Sciatic nerve (tissue), 2 donors: Measurements from ENCODE around the gene CD177. TPM values are rescaled to one million over a fixed set of nuclear protein-coding genes. Genes with fewer than 3 reads are reported as not detected.
"Not testable (repeated sequence)": the region's sequence is repeated elsewhere in the genome, so short reads cannot be mapped to it uniquely, and the experiment has no call there.

Experiments
- ATAC-seq: fragments of 200-7000 bp; cut with Tn5 transposase; one replicate; pipeline ENCODE4 v1.9.1; 2020; ENCODE audit warnings: mild to moderate bottlenecking, moderate library complexity
- DNase-seq: peaks from one replicate; pipeline ENCODE4 v3.0.0-alpha.2; 2020; ENCODE audit warnings: low spot score
- intact Hi-C: fragments of 100-400 bp; cut with DNase I; formaldehyde crosslinking; loops from one replicate; pipeline ENCODE4 v1.14.2; 2022
- total RNA-seq: library from RNA; stranded (reverse); fragmentation: NEBNext Ultra II Directional; extraction: Animal tissue kit (Norgen Biotek cat#: 25700); gene quantifications from one replicate; pipeline ENCODE4 v1.2.1, GENCODE V29; 2021
- donor health status: DM: no; HTN: no; CAD: no.
- donor health status: DM: no; HTN: no; CAD: no.

CD177 gene
- 19.3 TPM for total RNA-seq

GRCh38 chr19:43353606-43354304, at the start of gene CD177:
CD177 (plus strand) TSS chr19:43353686; CDS start chr19:43353715, 29 bp downstream.
- DNase-seq (no peak), ATAC-seq (peak; percentile 17)
- intact Hi-C loops: no loop called here

GRCh38 chr19:43305642-43306041, 47.8 kb upstream of the CD177 start:
- intact Hi-C loops: no loop called here
- ATAC-seq (no peak), DNase-seq (no peak)

GRCh38 chr19:43306097-43306496, 47.4 kb upstream of the CD177 start:
- intact Hi-C loops: no loop called here
- DNase-seq (no peak), ATAC-seq (no peak)

GRCh38 chr19:43308244-43308815, 45.2 kb upstream of the CD177 start:
- DNase-seq: no peak
- intact Hi-C loops: no loop called here
- no peak for ATAC-seq

- ATAC-seq (no peak), DNase-seq (no peak)
- intact Hi-C loops: no loop called here
These were observed 44.0 kb upstream of the CD177 start for GRCh38 chr19:43309466-43309865.

- no peak for ATAC-seq
- DNase-seq: no peak
- intact Hi-C loops: no loop called here
These were observed 43.3 kb upstream of the CD177 start for GRCh38 chr19:43310221-43310620.

DNA sequence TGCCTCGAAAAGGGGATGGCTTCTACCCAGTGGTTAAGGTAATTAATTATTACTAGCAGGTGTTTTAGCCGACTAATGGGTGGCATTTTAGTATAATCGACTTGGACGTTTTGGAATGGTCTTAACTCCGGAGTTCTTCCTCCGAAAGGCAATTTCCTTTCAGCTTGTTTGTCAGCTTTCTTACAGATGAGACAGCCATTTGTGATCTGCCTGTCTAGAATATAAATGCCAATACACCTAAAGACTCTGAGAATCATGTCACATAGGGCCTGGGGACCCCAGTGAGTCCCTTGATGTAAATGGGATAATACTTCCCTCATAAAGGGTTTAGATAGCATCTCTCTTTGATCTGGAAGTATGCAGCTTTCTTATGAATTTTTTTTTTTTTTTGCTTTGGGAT, 42.2 kb upstream of the CD177 start:
- intact Hi-C loops: no loop called here
- no peak for ATAC-seq

GRCh38 chr19:43311706-43312105, 41.8 kb upstream of the CD177 start:
- intact Hi-C loops: no loop called here
- DNase-seq: no peak
- no peak for ATAC-seq

More for the DNA sequence above, 42.2 kb upstream of the CD177 start:
- no peak for DNase-seq

DNA sequence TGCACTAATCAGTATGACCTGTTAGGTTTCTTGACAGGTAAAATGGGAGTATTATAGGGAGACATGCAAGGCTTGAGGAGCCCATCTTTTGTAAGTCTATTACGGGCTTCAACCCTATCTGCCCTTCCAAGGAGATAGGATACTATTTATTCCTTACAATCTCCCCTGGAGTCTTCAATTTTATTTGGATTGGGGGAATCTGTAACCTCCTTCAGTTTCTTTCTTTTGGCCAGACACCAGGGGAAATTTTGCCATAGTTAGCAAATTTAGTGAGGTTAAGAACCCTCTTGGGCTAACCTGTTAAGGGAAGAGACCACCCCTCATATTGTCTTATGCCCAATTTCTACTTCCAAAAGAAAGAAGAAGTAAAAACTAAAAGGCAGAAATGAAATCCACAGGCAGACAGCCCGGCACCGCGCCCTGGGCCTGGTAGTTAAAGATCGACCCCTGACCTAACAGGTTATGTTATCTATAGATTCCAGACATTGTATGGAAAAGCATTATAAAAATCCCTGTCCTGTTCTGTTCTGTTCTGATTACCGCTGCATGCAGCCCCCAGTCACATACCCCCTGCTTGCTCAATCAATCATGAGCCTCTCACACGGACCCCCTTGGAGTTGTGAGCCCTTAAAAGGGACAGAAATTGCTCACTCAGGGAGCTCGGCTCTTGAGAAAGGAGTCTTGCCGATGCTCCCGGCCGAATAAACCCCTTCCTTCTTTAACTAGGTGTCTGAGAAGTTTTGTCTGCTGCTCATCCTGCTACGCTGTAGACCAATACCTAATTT, 39.6 kb upstream of the CD177 start:
- DNase-seq: no peak
- no peak for ATAC-seq
- intact Hi-C loops: no loop called here

DNA sequence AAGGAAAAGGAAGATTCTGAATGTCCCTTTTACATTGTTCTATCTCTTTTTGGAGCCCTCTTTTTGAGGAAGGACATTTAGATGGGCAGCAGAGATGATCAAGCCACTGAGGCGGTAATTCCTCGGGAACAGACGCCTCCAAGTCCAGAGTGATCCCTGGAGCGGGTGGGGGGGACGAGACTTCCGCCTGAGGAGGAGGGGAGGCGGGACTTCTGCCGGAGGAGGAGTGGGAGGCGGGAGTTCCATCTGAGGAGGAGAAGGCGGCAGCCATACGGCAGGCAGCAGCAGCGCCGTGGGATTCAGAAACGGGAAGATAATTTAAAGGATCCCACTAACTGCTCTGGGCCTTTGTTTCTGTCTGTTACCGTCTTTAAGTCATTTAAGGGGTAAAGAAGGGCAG, 37.6 kb upstream of the CD177 start:
- DNase-seq (no peak), ATAC-seq (no peak)
- intact Hi-C loops: no loop called here

- intact Hi-C loops: no loop called here
- ATAC-seq (no peak), DNase-seq (no peak)
These were observed 36.7 kb upstream of the CD177 start for GRCh38 chr19:43316591-43317319.

GRCh38 chr19:43318203-43318602, 35.3 kb upstream of the CD177 start:
- no peak for DNase-seq
- ATAC-seq: no peak
- intact Hi-C loops: no loop called here

GRCh38 chr19:43318796-43319314, 34.6 kb upstream of the CD177 start:
- DNase-seq (no peak), ATAC-seq (no peak)
- intact Hi-C loops: no loop called here

GRCh38 chr19:43320546-43320945, 32.9 kb upstream of the CD177 start:
- DNase-seq (no peak), ATAC-seq (no peak)
- intact Hi-C loops: no loop called here

- ATAC-seq, intact Hi-C loops, DNase-seq: not testable (repeated sequence)
These were observed 26.7 kb upstream of the CD177 start for GRCh38 chr19:43326761-43327160.

DNA sequence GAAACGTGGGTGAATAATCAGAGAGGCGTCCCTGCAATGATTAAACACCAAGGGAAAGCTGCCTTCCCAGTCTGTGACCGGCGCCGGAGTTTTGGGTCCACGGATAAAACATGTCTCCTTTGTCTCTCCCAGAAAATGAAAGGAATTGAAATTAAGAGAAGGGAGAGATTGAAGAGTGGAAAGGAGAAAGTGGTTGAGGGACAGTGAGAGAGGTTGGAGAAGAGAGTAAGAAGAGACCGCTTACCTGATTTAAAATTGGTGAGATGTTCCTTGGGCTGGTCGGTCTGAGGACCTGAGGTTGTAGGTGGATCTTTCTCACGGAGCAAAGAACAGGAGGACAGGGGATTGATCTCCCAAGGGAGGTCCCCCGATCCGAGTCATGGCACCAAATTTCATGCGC, 24.9 kb upstream of the CD177 start:
- ATAC-seq, DNase-seq, intact Hi-C loops: not testable (repeated sequence)

DNA sequence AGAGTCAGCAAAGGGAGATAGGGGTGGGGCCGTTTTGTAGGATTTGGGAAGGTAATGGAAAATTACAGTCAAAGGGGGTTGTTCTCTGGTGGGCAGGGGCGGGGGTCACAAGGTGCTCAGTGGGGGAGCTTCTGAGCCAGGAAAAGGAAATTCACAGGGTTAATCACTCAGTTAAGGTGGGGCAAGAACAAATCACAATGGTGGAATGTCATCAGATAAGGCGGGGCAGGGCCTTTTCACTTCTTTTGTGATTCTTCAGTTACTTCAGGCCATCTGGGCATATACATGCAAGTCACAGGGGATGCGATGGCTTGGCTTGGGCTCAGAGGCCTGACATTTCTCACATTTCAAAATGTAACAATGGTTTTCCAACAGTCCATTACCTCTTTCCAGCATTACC, 24.4 kb upstream of the CD177 start:
- intact Hi-C loops, ATAC-seq, DNase-seq: not testable (repeated sequence)

DNA sequence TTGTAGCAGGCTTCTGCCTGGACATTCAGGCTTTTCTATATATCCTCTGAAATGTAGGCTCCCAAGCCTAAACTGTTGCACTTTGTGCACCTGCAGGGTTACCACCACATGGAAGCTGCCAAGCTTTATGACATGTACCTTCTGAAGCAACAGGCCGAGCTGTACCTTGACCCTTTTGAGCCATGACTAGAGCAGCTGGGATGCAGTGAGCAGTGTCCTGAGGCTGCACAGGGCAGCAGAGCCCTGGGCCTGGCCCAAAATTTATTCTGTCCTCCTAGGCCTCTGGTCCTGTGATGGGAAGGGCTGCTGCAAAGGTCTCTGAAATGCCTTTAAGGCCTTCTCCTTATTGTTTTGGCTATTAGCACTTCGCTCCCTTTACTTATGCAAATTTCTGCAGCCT, 23.5 kb upstream of the CD177 start:
- DNase-seq (no peak), ATAC-seq (no peak)
- intact Hi-C loops: no loop called here

DNA sequence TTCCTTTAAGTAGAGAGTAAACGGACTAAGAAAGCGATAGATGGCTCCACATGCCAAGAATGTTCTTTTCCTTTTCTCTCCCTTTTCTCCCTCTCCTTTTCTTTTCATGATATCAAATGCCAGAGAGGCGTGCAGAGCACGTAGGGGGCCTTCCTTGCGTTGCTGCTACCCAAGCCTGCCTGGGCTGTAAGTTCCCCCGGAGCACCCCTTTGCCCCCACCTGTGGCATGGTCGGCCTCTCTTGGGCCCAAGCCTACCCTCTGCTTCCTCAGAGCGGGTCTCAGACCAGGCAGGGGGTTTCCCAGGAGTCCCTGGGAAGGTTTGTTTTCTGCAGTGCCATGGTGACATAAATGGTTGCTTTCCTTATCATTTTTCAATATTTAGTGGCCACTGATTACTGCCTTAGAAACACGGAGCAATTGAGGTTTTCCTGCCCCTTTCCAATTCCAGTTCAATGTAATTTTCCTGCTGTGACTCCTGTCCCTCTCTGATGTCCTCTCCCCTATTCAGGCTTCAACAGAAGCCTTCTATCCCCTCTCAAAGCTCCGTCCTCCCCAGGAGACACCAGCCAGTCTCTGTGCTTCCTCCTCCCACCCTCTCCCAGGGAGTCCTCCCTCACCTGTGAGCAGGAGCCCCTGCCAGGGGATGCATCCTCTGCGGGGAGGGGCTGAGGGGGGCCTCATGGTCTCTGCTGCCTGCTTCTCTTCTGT, 22.6 kb upstream of the CD177 start:
- no peak for ATAC-seq
- intact Hi-C loops: no loop called here

More for the DNA sequence above, 22.6 kb upstream of the CD177 start:
- no peak for DNase-seq
